Amniotic epithelial cell (primary cell): Measurements from ENCODE around the gene UNC13C.
"Not testable (repeated sequence)": the region's sequence is repeated elsewhere in the genome, so short reads cannot be mapped to it uniquely, and the experiment has no call there.

Source experiments
- DNase-seq: peaks from one replicate; pipeline ENCODE4 v3.0.0-alpha.2; 2010; ENCODE audit warnings: low read depth

UNC13C gene

GRCh38 chr15:54307252-54307902 lies 329.1 kb downstream of the UNC13C start:
- no peak for DNase-seq

- DNase-seq = no peak
Observed at GRCh38 chr15:54307926-54308325, 329.7 kb downstream of the UNC13C start.

GRCh38 chr15:54312528-54312927 lies 334.3 kb downstream of the UNC13C start:
- DNase-seq = no peak

GRCh38 chr15:54321426-54321825 lies 343.2 kb downstream of the UNC13C start:
- no peak for DNase-seq

- DNase-seq = no peak
Observed at GRCh38 chr15:54322341-54322740, 344.1 kb downstream of the UNC13C start.

GRCh38 chr15:54345301-54345700 lies 367.1 kb downstream of the UNC13C start:
- no peak for DNase-seq

- DNase-seq = no peak
Observed at GRCh38 chr15:54345827-54346226, 367.6 kb downstream of the UNC13C start.

- no peak for DNase-seq
Observed at GRCh38 chr15:54347082-54347827, 369.0 kb downstream of the UNC13C start.

- DNase-seq = no peak
Observed at GRCh38 chr15:54353726-54354125, 375.5 kb downstream of the UNC13C start.

GRCh38 chr15:54354341-54354740 lies 376.1 kb downstream of the UNC13C start:
- no peak for DNase-seq

GRCh38 chr15:54364961-54365360 lies 386.7 kb downstream of the UNC13C start:
- DNase-seq = no peak

GRCh38 chr15:54373332-54373731 lies 395.1 kb downstream of the UNC13C start:
- no peak for DNase-seq

GRCh38 chr15:54374184-54374952 lies 396.1 kb downstream of the UNC13C start:
- DNase-seq = no peak

GRCh38 chr15:54387799-54388198 lies 409.6 kb downstream of the UNC13C start:
- no peak for DNase-seq

- no peak for DNase-seq
Observed at GRCh38 chr15:54388746-54389145, 410.5 kb downstream of the UNC13C start.

- no peak for DNase-seq
Observed at GRCh38 chr15:54410481-54410880, 432.2 kb downstream of the UNC13C start.

- no peak for DNase-seq
Observed at GRCh38 chr15:54424171-54424570, 445.9 kb downstream of the UNC13C start.

GRCh38 chr15:54428596-54428995 lies 450.4 kb downstream of the UNC13C start:
- DNase-seq = no peak

GRCh38 chr15:54450288-54450687 lies 472.0 kb downstream of the UNC13C start:
- not testable (repeated sequence) for DNase-seq

GRCh38 chr15:54456413-54456812 lies 478.2 kb downstream of the UNC13C start:
- DNase-seq = no peak

GRCh38 chr15:54462511-54462913 lies 484.3 kb downstream of the UNC13C start:
- DNase-seq = no peak

GRCh38 chr15:54481819-54482218 lies 503.6 kb downstream of the UNC13C start:
- DNase-seq = no peak

- DNase-seq = no peak
Observed at GRCh38 chr15:54482251-54482650, 504.0 kb downstream of the UNC13C start.
